ENCODE results near the gene MTHFD1L.
"Not testable (repeated sequence)": the region's sequence is repeated elsewhere in the genome, so short reads cannot be mapped to it uniquely, and the experiment has no call there.

MTHFD1L gene

DNA sequence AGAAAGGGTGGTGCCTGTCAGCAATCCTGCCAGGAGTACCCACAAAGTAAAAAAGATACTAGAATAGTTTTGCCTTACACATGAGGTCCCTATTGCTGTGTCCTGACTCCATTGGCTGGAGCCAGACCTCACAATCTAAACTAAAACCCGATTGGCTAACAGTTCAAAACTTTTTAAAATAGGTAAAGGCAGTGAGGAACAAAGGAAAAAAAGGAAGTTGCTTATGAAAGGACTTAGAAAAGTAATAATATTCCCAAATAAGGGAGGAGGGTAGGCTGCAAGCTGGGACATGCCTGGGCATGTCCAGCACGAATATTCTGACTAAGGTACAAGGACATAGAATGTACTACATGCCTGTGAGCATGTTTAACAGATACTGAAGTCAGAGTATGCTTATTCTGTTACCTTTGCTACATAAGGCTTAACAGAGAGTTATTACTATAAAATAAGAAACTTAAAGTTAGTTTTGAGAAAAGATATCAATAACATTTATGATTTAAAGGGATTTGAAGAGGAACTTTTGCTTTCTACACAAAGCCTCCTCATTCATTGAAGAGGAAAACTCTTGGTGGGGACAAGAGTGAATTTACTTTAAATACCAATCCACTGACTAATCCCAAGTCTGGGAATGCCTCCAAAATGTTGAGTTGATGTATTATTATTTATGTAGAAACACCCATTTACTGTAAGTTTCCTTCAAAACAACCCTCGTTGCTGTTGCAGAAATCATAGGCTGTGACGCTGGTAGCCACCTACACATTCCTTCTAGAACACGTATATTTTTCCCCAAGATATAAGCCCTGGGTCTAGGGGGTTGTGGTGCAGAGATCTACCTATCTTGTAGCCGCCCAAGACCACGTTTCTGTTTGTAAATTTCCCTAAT, 8.2 kb upstream of the MTHFD1L start:
- Mint-ChIP-seq H3K4me3 (no peak overlapping the region), H3K4me1 (peaks cover 12% of the 10 kb centered on the region), H3K27ac (no peak overlapping the region), H3K27me3 (no peaks in the 10 kb centered on the region), H3K36me3 (peaks cover 33% of the 10 kb centered on the region), H3K9me3 (peaks cover 10% of the 10 kb centered on the region)
- no peak for ATAC-seq

DNA sequence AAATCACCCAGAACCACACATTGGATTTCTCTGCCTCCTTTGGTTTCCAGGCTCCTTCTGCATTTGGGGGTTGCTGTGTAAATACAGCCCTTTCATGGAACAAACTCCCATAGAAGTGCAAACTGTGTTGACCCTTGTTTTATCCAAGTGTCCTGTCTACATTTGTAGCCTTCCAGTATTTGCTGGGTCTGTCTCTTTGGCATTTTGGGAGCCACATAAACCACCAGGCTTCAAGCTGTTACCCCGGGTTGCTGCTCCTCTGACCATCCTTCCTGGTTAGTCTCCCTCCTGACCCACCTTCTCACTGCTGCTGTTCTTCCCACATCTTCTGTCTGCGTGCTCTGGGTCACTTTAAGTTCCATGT, 7.6 kb upstream of the MTHFD1L start:
- peaks cover 33% of the 10 kb centered on the region for H3K36me3 Mint-ChIP-seq
- H3K27ac Mint-ChIP-seq = no peak overlapping the region
- H3K27me3 Mint-ChIP-seq = no peaks in the 10 kb centered on the region
- H3K4me3 Mint-ChIP-seq = no peak overlapping the region
- ATAC-seq = no peak
- H3K4me1 Mint-ChIP-seq = peaks cover 17% of the 10 kb centered on the region
- H3K9me3 Mint-ChIP-seq = peaks cover 10% of the 10 kb centered on the region

DNA sequence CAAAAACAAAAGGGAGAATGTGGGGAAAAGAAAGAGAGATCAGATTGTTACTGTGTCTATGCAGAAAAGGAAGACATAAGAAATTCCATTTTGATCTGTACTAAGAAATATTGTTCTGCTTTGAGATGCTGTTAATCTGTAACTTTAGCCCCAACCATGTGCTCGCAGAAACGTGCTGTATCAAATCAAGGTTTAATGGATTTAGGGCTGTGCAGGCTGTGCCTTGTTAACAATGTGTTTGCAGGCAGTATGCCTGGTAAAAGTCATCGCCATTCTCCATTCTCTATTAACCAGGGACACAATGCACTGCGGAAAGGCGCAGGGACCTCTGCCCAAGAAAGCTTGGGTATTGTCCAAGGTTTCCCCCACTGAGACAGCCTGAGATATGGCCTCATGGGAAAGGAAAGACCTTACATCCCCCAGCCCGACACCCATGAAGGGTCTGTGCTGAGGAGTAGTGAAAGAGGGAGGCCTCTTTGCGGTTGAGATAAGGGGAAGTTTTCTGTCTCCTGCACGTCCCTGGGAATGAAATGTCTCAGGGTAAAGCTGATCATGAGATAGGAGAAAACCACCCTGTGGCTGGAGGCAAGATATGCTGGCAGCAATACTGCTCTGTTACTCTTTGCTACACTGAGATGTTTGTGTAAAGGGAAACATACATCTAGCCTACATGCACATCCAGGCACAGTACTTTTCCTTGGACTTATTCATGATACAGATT, 3.9 kb upstream of the MTHFD1L start:
- H3K4me3 Mint-ChIP-seq, H3K9me3 Mint-ChIP-seq, ATAC-seq, H3K36me3 Mint-ChIP-seq, H3K27me3 Mint-ChIP-seq, H3K27ac Mint-ChIP-seq: not testable (repeated sequence)
- H3K4me1 Mint-ChIP-seq = peaks cover 24% of the 10 kb centered on the region

DNA sequence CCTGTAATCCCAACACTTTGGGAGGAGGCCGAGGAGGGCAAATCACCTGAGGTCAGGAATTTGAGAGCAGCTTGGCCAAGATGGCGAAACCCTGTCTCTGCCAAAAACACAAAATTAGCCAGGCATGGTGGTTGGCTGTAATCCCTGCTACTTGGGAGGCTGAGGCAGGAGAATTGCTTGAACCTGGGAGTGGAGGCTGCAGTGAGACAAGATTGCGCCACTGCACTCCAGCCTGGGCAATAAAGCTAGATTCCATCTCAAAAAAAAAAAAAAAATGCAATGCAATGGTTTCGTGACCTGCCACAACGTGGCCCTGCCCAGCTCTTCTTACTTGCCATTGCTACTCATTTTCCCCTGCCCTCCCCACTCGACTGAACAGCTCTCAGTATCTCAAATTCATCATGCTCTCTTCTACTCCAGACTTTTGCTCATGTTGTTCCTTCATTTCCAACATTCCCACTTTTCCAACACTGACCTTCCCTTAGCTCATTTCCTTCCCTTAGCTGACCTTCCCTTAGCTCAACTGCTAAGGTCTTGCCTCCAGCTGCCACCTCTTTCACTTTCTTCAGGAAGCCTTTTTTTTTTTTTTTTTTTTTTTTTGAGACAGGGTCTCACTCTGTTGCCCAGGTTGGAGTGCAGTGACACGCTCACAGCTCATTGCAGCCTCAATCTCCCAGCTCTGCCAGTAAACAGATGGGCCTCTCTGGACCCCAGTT, 2.1 kb upstream of the MTHFD1L start:
- ATAC-seq = no peak
- Mint-ChIP-seq H3K36me3 (peaks cover 6% of the 10 kb centered on the region), H3K9me3 (no peaks in the 10 kb centered on the region), H3K4me1 (peaks cover 31% of the 10 kb centered on the region), H3K27ac (no peak overlapping the region), H3K4me3 (no peak overlapping the region), H3K27me3 (no peaks in the 10 kb centered on the region)

DNA sequence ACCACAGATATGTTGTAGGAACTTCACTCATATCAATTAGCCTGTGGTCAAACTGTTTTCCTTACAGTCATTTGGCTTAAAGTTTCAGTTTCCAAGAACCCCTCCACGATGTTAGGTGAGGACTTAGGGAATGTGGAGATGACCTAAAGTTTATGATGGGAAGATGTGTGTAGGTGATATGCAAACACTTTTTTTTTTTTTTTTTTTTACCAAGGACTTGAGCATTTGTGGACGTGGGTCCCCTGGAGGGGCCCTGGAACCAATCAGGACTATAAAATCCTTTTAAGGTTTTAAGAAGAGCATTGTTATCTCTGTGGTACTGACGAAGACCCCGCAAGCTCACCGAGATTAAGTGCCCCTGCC, 478 bp upstream of the MTHFD1L start:
- Mint-ChIP-seq H3K4me1 (peaks cover 31% of the 10 kb centered on the region), H3K27me3 (no peaks in the 10 kb centered on the region), H3K27ac (peak overlapping the region; percentile 50), H3K9me3 (no peaks in the 10 kb centered on the region), H3K36me3 (no peaks in the 10 kb centered on the region), H3K4me3 (peak overlapping the region; percentile 87)
- ATAC-seq = no peak

DNA sequence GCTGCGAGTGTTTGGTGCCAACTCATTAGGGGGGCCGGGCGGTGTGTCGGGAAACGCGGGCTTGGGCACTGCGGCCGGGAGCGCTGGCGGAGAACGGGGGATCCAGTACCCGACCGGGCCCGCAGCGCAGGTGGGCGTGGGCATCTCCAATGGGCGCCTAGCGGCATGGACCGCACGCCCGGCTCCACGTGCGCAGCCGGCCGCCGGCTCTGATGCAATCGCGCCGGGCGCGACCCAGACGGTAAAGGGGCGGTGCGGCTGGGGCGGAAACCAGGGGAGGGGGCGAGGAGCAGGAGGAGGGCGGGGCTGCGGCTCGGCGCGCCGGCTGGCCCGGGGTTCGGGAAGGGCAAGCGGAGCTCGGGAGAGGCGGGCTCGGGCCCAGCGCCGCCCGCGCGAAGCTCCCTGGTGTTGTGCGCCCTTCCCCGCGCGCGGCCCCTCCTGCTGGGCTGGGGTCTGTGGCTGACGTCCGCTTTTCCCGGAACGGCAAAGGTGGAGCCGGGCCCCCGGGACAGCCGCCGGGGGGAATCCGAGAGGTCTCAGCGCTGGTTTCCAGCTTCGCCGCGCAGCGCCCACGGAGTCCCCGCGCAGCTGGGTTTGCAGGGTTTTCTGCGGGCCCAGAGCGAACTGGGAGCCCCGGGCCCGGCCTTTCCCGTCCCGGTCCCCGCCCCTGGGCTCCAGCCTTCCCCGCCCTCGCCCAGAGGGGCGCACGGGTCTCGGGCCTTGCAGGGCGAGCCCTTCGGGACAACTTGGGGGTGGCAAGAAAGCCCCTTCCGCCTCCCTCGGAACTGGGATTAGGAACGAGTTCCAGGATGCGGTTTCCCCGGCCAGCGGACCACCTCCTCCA, 867 bp downstream of the MTHFD1L start:
- H3K27ac Mint-ChIP-seq = peak overlapping the region; percentile 50
- H3K9me3 Mint-ChIP-seq = no peaks in the 10 kb centered on the region
- peak overlapping the region; percentile 87 for H3K4me3 Mint-ChIP-seq
- no peaks in the 10 kb centered on the region for H3K36me3 Mint-ChIP-seq
- no peaks in the 10 kb centered on the region for H3K27me3 Mint-ChIP-seq
- H3K4me1 Mint-ChIP-seq = peaks cover 29% of the 10 kb centered on the region
- peak; percentile 88 for ATAC-seq

DNA sequence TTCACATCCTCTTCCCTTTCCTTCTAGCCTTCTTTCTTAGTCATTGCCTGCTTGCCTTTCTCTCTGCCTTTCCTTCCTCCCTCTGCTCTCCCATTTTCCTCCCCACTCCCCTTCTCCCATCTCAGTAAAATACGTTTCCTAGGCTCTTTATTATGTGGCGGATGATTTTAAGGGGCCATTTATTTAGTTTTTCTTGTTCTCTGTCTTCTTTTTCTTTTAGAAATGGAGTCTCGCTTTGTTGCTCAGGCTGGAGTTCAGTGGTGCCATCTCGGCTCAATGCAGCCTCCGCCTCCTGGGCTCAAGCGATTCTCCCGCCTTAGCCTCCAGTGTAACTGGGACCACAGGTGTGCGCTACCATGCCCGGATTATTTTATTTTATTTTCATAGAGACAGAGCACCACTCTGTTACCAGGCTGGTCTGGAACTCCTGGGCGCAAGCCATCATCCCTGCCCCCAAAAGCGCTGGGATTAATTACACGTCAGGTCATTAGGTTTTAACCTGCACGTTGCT, 1.5 kb downstream of the MTHFD1L start:
- no peaks in the 10 kb centered on the region for H3K27me3 Mint-ChIP-seq
- peak overlapping the region; percentile 50 for H3K27ac Mint-ChIP-seq
- H3K36me3 Mint-ChIP-seq = peaks cover 1% of the 10 kb centered on the region
- ATAC-seq = no peak
- peak overlapping the region; percentile 87 for H3K4me3 Mint-ChIP-seq
- no peaks in the 10 kb centered on the region for H3K9me3 Mint-ChIP-seq
- H3K4me1 Mint-ChIP-seq = peaks cover 22% of the 10 kb centered on the region

DNA sequence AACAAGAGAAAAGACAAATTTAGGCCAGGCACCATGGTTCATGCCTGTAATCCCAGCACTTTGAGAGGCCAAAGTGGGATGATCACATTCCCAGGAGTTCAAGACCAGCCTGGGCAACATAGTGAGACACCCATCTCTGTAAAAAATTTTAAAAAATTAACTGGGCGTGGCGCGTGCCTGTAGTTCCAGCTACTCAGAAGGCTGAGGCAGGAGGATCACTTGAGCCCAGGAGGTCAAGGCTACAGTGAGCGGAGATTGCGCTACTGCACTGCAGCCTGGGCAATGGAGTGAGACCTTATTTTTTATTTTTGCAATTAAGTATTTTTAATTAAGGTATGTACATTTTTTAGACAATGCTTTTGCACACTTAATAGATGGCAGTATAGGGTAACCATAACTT, 3.3 kb downstream of the MTHFD1L start:
- no peak overlapping the region for H3K4me3 Mint-ChIP-seq
- no peak for ATAC-seq
- H3K36me3 Mint-ChIP-seq = peaks cover 6% of the 10 kb centered on the region
- no peak overlapping the region for H3K27ac Mint-ChIP-seq
- H3K27me3 Mint-ChIP-seq = no peaks in the 10 kb centered on the region
- H3K9me3 Mint-ChIP-seq = no peaks in the 10 kb centered on the region
- peaks cover 15% of the 10 kb centered on the region for H3K4me1 Mint-ChIP-seq

DNA sequence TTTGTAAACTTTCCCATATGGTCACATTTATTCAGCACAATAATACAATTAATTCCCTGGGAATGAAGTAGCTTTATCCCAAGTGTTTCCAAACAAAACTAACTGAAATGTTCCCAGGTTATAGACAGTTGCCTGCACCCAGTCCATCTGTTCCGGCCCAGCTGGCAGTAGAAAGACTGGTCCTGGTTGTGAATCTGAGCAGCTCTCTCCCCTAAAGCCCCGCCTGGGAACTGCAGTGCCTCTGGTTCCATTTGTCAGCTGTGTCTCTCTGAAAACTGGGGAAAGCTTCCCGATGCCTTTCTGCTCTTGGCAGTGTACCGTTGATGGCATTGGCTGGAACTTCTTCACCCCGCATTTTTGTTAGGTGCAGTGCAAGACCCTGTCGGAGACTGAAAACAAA, 8.7 kb downstream of the MTHFD1L start:
- H3K36me3 Mint-ChIP-seq = peaks cover 21% of the 10 kb centered on the region
- ATAC-seq = no peak
- no peak overlapping the region for H3K4me3 Mint-ChIP-seq
- peaks cover under 1% of the 10 kb centered on the region for H3K4me1 Mint-ChIP-seq
- no peaks in the 10 kb centered on the region for H3K9me3 Mint-ChIP-seq
- no peak overlapping the region for H3K27ac Mint-ChIP-seq
- H3K27me3 Mint-ChIP-seq = no peaks in the 10 kb centered on the region

DNA sequence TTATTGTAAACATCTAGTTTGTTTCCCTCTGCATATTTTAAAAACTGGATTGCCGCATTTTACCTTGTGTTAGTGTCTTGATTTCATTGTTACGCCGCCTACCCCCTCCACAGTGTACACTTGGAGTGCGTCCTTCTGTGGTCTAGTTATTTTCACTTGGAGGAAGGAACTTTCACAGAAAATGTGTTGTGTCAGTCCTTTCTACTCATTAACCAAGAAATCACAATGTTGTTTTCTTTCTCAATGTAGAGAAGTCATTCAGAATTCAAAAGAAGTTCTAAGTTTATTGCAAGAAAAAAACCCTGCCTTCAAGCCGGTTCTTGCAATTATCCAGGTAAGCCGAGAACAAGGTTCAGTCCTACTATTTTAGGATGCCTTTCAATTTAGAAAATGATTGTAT, 10.3 kb downstream of the MTHFD1L start:
- H3K9me3 Mint-ChIP-seq = no peaks in the 10 kb centered on the region
- no peaks in the 10 kb centered on the region for H3K27me3 Mint-ChIP-seq
- ATAC-seq = no peak
- peaks cover 35% of the 10 kb centered on the region for H3K36me3 Mint-ChIP-seq
- H3K4me3 Mint-ChIP-seq = no peak overlapping the region
- H3K4me1 Mint-ChIP-seq = peaks cover 10% of the 10 kb centered on the region
- H3K27ac Mint-ChIP-seq = no peak overlapping the region

DNA sequence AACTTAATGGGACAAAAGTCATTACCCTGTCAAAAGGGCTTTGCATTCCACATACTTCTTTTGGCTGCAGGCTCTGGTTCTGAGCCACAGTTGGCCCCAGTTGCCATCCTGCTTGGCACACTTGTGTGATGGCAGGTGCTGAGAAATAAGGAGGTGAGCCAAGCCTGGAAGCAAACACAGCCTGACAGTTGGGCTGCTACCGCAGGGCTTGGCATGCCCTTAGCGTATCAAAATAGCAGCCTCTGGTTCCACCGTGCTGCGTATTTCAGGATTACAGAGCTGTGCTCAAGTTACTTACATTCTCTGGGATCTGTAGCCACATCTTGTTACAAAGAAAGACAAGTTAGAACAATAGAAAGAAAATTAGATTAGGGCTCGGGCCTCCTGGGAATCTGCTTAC, 11.1 kb downstream of the MTHFD1L start:
- peaks cover 10% of the 10 kb centered on the region for H3K4me1 Mint-ChIP-seq
- H3K27me3 Mint-ChIP-seq = no peaks in the 10 kb centered on the region
- no peak for ATAC-seq
- H3K36me3 Mint-ChIP-seq = peaks cover 39% of the 10 kb centered on the region
- H3K9me3 Mint-ChIP-seq = no peaks in the 10 kb centered on the region
- no peak overlapping the region for H3K27ac Mint-ChIP-seq
- no peak overlapping the region for H3K4me3 Mint-ChIP-seq

DNA sequence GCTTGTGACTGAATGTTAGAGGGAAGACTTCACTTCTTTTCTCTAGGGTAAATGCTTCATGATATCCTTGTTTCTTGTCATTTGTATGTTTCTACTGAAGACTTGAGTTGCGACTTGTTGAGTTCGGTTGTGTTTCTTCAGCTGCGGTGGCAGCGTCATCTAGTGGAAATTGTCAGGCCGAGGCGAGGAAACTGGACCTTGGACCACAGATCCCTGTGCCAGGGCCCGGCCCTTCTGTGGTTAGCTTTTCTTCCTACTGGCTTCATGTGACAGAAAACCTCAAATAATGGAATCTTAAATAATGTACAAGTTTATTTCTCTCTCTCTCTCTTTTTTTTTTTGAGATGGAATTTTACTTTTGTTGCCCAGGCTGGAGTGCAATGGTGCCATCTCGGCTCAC, 12.4 kb downstream of the MTHFD1L start:
- ATAC-seq = no peak
- H3K27ac Mint-ChIP-seq = no peak overlapping the region
- peaks cover 10% of the 10 kb centered on the region for H3K4me1 Mint-ChIP-seq
- peaks cover 33% of the 10 kb centered on the region for H3K36me3 Mint-ChIP-seq
- no peaks in the 10 kb centered on the region for H3K27me3 Mint-ChIP-seq
- no peak overlapping the region for H3K4me3 Mint-ChIP-seq
- H3K9me3 Mint-ChIP-seq = no peaks in the 10 kb centered on the region

DNA sequence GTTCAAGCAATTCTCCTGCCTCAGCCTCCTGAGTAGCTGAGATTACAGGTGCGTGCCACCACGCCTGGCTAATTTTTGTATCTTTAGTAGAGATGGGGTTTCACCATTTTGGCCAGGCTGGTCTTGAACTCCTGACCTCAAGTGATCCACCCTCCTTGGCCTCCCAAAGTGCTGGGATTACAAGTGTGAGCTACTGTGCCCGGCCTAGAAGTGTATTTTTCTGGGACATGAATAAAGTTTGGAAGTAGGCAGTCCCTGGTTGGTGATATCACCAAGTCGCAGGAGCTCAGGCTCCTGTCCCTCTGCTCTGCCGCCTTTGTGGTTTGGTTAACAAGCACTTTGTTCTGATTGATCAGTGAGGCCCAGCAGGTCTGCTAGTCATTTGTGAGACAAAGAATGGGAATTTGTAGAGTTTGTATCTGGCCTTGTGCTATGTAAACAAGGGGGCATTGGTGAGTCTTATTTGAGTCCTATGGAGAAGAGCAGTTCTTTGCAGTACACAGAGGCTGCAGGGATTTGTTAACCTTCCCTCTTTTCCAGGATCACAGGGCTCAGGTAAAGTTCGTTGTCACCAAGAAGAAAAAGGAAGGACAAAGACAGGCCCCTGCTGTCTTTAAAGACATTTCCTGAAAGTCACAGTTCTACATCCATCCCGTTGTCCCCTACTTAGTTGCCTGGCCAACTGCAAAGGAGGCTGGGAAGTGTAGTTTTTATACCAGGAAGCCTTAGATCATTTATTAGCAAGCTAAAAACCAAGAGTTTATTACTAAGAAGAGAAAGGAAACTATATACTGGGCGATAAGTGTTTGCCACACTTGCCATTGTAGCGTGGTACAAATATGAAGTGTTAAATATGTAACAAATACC, 13.1 kb downstream of the MTHFD1L start:
- Mint-ChIP-seq H3K27ac (no peak overlapping the region), H3K36me3 (peaks cover 37% of the 10 kb centered on the region)
- ATAC-seq = no peak

DNA sequence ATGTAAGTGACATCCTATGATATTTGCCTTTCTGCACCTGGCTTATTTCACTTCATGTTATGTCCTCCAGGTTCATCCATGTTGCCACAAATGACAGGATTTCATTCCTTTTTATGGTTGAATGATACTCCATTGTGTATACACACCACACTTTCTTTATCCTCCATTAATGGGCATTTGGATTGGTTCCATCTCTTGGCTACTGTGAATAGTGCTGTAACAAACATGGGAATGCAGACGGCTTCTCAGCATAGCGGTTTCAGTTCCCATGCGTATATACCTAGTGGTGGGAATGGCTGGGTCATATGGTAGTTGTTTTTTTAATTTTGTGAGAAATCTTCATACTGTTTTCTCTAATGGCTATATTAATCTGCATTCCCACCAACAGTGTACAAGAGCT, 14.8 kb downstream of the MTHFD1L start:
- ATAC-seq = no peak
- H3K36me3 Mint-ChIP-seq = peaks cover 47% of the 10 kb centered on the region
- H3K4me1 Mint-ChIP-seq = peaks cover 10% of the 10 kb centered on the region
- no peak overlapping the region for H3K4me3 Mint-ChIP-seq
- H3K27ac Mint-ChIP-seq = no peak overlapping the region
- no peaks in the 10 kb centered on the region for H3K27me3 Mint-ChIP-seq
- H3K9me3 Mint-ChIP-seq = no peaks in the 10 kb centered on the region

More for the DNA sequence above, 13.1 kb downstream of the MTHFD1L start:
- no peaks in the 10 kb centered on the region for H3K27me3 Mint-ChIP-seq
- peaks cover 10% of the 10 kb centered on the region for H3K4me1 Mint-ChIP-seq
- H3K9me3 Mint-ChIP-seq = no peaks in the 10 kb centered on the region
- no peak overlapping the region for H3K4me3 Mint-ChIP-seq
